NCI-H748 (cell line): Measurements from ENCODE around the gene TM4SF5.

Experiments used
- DNase-seq: peaks from one replicate; lab custom pipeline; 2025; ENCODE audit not compliant: unreplicated experiment; lab: John Stamatoyannopoulos, UW

The TM4SF5 gene

GRCh38 chr17:4788807-4789700 lies 17.4 kb downstream of the TM4SF5 start, which contains the start of gene GLTPD2:
Gene GLTPD2, plus strand, starts transcription at chr17:4788964. Its CDS starts 48 bp downstream, at chr17:4789012.
- peak; percentile 62 for DNase-seq

DNA sequence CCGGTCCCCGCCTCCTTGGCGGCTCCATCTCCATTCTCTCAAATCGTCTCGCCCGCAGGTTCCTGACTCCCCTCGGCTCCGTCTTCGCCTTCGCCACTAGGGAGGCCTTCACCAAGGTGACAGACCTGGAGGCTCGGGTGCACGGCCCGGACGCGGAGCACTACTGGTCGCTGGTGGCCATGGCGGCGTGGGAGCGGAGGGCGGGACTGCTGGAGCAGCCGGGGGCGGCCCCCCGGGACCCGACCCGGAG lies 17.9 kb downstream of the TM4SF5 start:
- no peak for DNase-seq

GRCh38 chr17:4789951-4790704 lies 18.4 kb downstream of the TM4SF5 start:
- DNase-seq: peak; percentile 88

DNA sequence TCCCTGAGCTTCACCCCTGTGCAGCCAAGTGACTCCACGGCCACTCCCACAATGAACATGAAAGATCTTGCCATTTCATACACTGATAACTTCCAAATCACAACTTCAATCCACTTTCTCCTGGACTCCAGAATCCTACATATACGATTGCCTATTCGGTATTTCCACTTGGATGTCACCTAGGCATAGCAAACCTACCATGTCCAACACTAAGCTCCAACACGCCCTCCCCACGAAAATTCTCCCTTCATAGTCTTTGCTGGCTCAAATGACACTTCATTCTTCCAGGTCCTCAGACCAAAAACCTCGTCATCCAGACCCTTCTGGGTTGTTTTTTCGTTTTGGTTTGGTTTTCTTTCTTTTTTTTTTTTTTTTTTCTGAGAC lies 19.0 kb downstream of the TM4SF5 start:
- DNase-seq: no peak

DNA sequence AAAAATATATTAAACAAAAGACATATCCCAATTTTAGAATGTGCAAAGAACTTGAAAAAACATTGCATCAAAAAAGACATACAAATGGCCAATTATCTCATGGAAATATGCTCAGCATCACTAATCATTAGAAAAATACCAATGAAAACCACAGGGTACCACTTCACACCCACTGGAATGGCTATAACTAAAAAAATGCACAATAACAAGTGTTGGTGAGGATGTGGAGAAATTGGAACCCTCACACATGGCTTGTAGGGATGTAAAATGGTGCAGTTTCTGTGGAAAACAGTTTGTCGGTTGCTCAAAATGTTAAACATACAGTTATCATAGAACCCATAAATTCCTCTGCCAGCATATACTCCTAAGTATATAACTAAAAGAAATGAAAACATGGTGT lies 23.5 kb downstream of the TM4SF5 start:
- DNase-seq: no peak

- peak; percentile 56 for DNase-seq
These were observed 24.9 kb downstream of the TM4SF5 start for GRCh38 chr17:4796552-4796920.

- no peak for DNase-seq
These were observed 28.9 kb downstream of the TM4SF5 start for GRCh38 chr17:4800462-4801196.

- DNase-seq: no peak
These were observed 30.5 kb downstream of the TM4SF5 start, which contains the start of gene C17orf114 for GRCh38 chr17:4802228-4802627. Gene C17orf114, minus strand, starts transcription at chr17:4802328.

- peak; percentile 72 for DNase-seq
These were observed 34.7 kb downstream of the TM4SF5 start for GRCh38 chr17:4806456-4806776.

GRCh38 chr17:4806777-4807604 lies 35.3 kb downstream of the TM4SF5 start, which contains the start of gene PLD2:
Gene PLD2, plus strand, starts transcription at chr17:4807152. Its CDS starts 621 bp downstream, at chr17:4807773.
- DNase-seq: peak; percentile 92

GRCh38 chr17:4807605-4808377 lies 36.1 kb downstream of the TM4SF5 start:
- no peak for DNase-seq

- DNase-seq: no peak
These were observed 36.7 kb downstream of the TM4SF5 start for GRCh38 chr17:4808378-4808767.

- no peak for DNase-seq
These were observed 39.1 kb downstream of the TM4SF5 start for GRCh38 chr17:4810696-4811290.

DNA sequence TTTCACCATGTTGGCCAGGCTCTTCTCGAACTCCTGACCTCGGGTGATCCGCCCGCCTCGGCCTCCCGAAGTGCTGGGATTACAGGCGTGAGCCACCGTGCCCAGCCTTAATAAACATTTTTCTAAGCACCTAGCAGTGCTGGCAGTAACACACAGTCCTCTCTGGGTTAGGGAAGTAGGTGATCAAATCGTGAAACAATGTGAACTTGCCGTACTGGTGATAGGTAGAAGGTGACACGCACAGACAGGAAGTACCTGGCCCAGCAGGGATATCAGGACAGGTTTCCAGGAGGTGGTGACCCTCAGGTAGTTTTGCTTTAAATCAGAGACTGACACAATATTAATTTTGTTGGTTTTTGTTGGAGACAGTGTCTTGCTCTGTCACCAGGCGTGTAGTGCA lies 39.8 kb downstream of the TM4SF5 start:
- DNase-seq: no peak

DNA sequence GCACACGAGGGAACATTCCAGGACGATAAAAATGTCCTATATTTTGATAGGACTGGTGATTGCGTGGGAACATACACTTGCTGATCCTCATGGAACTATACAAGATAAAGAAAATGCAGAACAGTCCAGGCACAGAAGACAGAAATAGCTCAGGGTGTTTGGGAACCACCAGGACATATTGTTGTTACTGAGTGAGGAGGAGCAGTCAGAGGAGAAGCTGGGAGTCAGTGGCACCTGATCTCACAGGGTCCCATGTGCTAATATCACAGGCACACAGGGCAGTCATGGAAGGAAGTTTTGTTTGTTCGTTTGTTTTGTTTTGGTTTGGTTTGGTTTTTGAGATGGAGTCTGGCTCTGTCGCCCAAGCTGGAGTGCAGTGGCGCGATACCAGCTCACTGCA lies 41.0 kb downstream of the TM4SF5 start:
- DNase-seq: no peak

DNA sequence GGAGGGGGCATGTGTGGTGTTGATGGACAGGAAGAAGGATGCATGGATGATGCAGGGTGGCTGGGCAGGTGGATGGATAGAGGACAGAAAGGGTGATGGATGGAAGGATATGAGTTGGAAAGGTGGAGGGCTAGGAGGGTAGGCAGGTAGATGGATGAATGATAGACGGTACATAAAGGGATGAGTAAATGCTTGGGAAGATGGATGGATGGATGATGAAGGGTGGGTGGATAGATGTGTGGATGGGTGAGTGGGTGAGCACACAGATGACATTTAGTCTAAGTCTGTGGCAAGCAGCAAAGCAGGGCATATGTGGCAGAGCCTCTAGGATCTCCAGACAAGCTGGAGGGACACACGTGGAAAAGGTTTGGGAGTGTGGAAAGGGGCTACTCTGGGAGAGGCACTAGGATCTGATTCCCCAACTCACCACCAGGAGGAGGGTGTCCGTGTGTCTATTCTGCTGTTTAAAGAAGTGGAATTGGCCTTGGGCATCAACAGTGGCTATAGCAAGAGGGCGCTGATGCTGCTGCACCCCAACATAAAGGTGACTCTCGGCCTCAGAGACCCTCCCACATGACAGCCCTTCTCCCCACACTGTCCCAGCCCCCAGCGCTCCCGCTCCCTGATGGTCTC lies 43.5 kb downstream of the TM4SF5 start:
- DNase-seq: no peak

- DNase-seq: no peak
These were observed 45.1 kb downstream of the TM4SF5 start for GRCh38 chr17:4816826-4817225.

GRCh38 chr17:4818276-4818675 lies 46.6 kb downstream of the TM4SF5 start:
- DNase-seq: no peak

- DNase-seq: no peak
These were observed 51.1 kb downstream of the TM4SF5 start for GRCh38 chr17:4822835-4823234.
